ES-I3 (cell line): Measurements from ENCODE around the gene SCAF4.
"Not testable (repeated sequence)": the region's sequence is repeated elsewhere in the genome, so short reads cannot be mapped to it uniquely, and the experiment has no call there.

ENCODE experiments used
- H3K36me3 ChIP-seq: 2 replicates; pipeline ENCODE4 v1.6.1; 2013; ENCODE audit warnings: mild to moderate bottlenecking, low read length, control low read depth, moderate library complexity; ENCODE audit not compliant: insufficient read depth
- H3K4me1 ChIP-seq: 2 replicates; pipeline ENCODE4 v1.6.1; 2013; ENCODE audit warnings: mild to moderate bottlenecking, control low read depth, low read length; ENCODE audit not compliant: insufficient read depth
- H3K9ac ChIP-seq: 2 replicates; pipeline ENCODE4 v1.6.1; 2013; ENCODE audit warnings: low read depth, mild to moderate bottlenecking, low read length, moderate library complexity
- H3K9me3 ChIP-seq: 2 replicates; pipeline ENCODE4 v1.6.1; 2013; ENCODE audit warnings: mild to moderate bottlenecking, low read length, moderate library complexity; ENCODE audit not compliant: control insufficient read depth, insufficient read depth

The SCAF4 gene

GRCh38 chr21:31682620-31683019, 49.3 kb downstream of the SCAF4 start:
- Histone ChIP-seq H3K4me1 (no peaks in the 10 kb centered on the region), H3K9me3 (no peaks in the 10 kb centered on the region), H3K36me3 (peaks cover 9% of the 10 kb centered on the region; the same call in 1 of the 2 replicates), H3K9ac (no peak overlapping the region)

- H3K9me3 ChIP-seq = no peaks in the 10 kb centered on the region
- peaks cover 2% of the 10 kb centered on the region; the same call in 1 of the 2 replicates for H3K36me3 ChIP-seq
- no peaks in the 10 kb centered on the region for H3K4me1 ChIP-seq
- no peak overlapping the region for H3K9ac ChIP-seq
These were observed 53.4 kb downstream of the SCAF4 start for GRCh38 chr21:31678478-31678877.

- no peak overlapping the region for H3K9ac ChIP-seq
- H3K9me3 ChIP-seq = no peaks in the 10 kb centered on the region
- H3K4me1 ChIP-seq = no peaks in the 10 kb centered on the region
- H3K36me3 ChIP-seq = 0 out of 2 replicates have a peak, but pooled peaks cover 2% of the 10 kb centered on the region
These were observed 54.9 kb downstream of the SCAF4 start for GRCh38 chr21:31677047-31677446.

GRCh38 chr21:31675960-31676359, 56.0 kb downstream of the SCAF4 start:
- Histone ChIP-seq H3K36me3 (peaks cover 2% of the 10 kb centered on the region; the same call in 1 of the 2 replicates), H3K4me1 (no peaks in the 10 kb centered on the region), H3K9ac (no peak overlapping the region), H3K9me3 (no peaks in the 10 kb centered on the region)

GRCh38 chr21:31675318-31675717, 56.6 kb downstream of the SCAF4 start:
- no peaks in the 10 kb centered on the region for H3K9me3 ChIP-seq
- H3K36me3 ChIP-seq = no peaks in the 10 kb centered on the region; the same call in 1 of the 2 replicates
- H3K9ac ChIP-seq = no peak overlapping the region
- H3K4me1 ChIP-seq = no peaks in the 10 kb centered on the region

- H3K4me1 ChIP-seq = peaks cover 7% of the 10 kb centered on the region; the same call in 1 of the 2 replicates
- peaks cover 3% of the 10 kb centered on the region; the same call in 1 of the 2 replicates for H3K36me3 ChIP-seq
- H3K9ac ChIP-seq = no peak overlapping the region
- H3K9me3 ChIP-seq = no peaks in the 10 kb centered on the region
These were observed 58.5 kb downstream of the SCAF4 start for GRCh38 chr21:31673321-31673912.

- Histone ChIP-seq H3K36me3 (peaks cover 3% of the 10 kb centered on the region; the same call in 1 of the 2 replicates), H3K4me1 (peaks cover 14% of the 10 kb centered on the region; the same call in 1 of the 2 replicates), H3K9ac (no peak overlapping the region), H3K9me3 (no peaks in the 10 kb centered on the region)
These were observed 60.0 kb downstream of the SCAF4 start for GRCh38 chr21:31671931-31672330.

GRCh38 chr21:31671146-31671716, 60.7 kb downstream of the SCAF4 start:
- Histone ChIP-seq H3K36me3 (peaks cover 3% of the 10 kb centered on the region; the same call in 1 of the 2 replicates), H3K9me3 (no peaks in the 10 kb centered on the region), H3K4me1 (peaks cover 19% of the 10 kb centered on the region), H3K9ac (no peak overlapping the region)

- no peak overlapping the region for H3K9ac ChIP-seq
- H3K9me3 ChIP-seq = no peaks in the 10 kb centered on the region
- peaks cover 21% of the 10 kb centered on the region for H3K4me1 ChIP-seq
- peaks cover 3% of the 10 kb centered on the region; the same call in 1 of the 2 replicates for H3K36me3 ChIP-seq
These were observed 61.8 kb downstream of the SCAF4 start for GRCh38 chr21:31670070-31670469.

GRCh38 chr21:31668651-31669491, 63.0 kb downstream of the SCAF4 start:
- H3K9me3 ChIP-seq = no peaks in the 10 kb centered on the region
- no peak overlapping the region for H3K9ac ChIP-seq
- H3K36me3 ChIP-seq = peaks cover 3% of the 10 kb centered on the region; the same call in 1 of the 2 replicates
- H3K4me1 ChIP-seq = peaks cover 21% of the 10 kb centered on the region

GRCh38 chr21:31667639-31668038, 64.3 kb downstream of the SCAF4 start:
- Histone ChIP-seq H3K9ac (no peak overlapping the region), H3K9me3 (no peaks in the 10 kb centered on the region), H3K4me1 (peaks cover 21% of the 10 kb centered on the region), H3K36me3 (peaks cover 3% of the 10 kb centered on the region; the same call in 1 of the 2 replicates)

- Histone ChIP-seq H3K9me3 (no peaks in the 10 kb centered on the region), H3K9ac (no peak overlapping the region), H3K4me1 (peaks cover 21% of the 10 kb centered on the region), H3K36me3 (peaks cover 3% of the 10 kb centered on the region; the same call in 1 of the 2 replicates)
These were observed 64.8 kb downstream of the SCAF4 start for GRCh38 chr21:31667132-31667531.

- H3K4me1 ChIP-seq = peaks cover 21% of the 10 kb centered on the region
- H3K36me3 ChIP-seq = peaks cover 3% of the 10 kb centered on the region; the same call in 1 of the 2 replicates
- H3K9ac ChIP-seq = no peak overlapping the region
- H3K9me3 ChIP-seq = no peaks in the 10 kb centered on the region
These were observed 65.4 kb downstream of the SCAF4 start for GRCh38 chr21:31666445-31667010.

GRCh38 chr21:31665869-31666268, 66.0 kb downstream of the SCAF4 start:
- not testable (repeated sequence) for H3K36me3 ChIP-seq, H3K9me3 ChIP-seq, H3K9ac ChIP-seq
- peaks cover 21% of the 10 kb centered on the region for H3K4me1 ChIP-seq
